Stomach (tissue), 19 donors: ENCODE data around the gene GABBR2. TPM values are rescaled to one million over a fixed set of nuclear protein-coding genes. Genes with fewer than 3 reads are reported as not detected.

Experiments
- DNase-seq, 2 donors: peaks; one replicate each; pipeline versions ENCODE4 v3.0.0 to v3.0.0-alpha.2; 2013 to 2019
- H3K27ac ChIP-seq, 5 donors: fragments of 200-600 bp in 4 of 5; sonication (generic) in 4 of 5; one replicate each; pipeline ENCODE4 v1.5.1; 2013 to 2019; ENCODE audit warnings: mild to moderate bottlenecking in 1 of 5, moderate library complexity in 1 of 5
- H3K27me3 ChIP-seq, 3 donors: fragments of 200-600 bp; sonication (generic); one replicate each; pipeline ENCODE4 v1.5.1; 2017 to 2019; ENCODE audit warnings: mixed run types in 1 of 3
- H3K36me3 ChIP-seq, 4 donors: fragments of 200-600 bp; sonication (generic); 1 replicate in 3 of 4; 2 replicates in 1 of 4; pipeline ENCODE4 v1.5.1; 2016 to 2019
- H3K4me1 ChIP-seq, 4 donors: fragments of 200-600 bp; sonication (generic); one replicate each; pipeline ENCODE4 v1.5.1; 2016 to 2019
- H3K4me3 ChIP-seq, 4 donors: fragments of 200-600 bp; sonication (generic) in 3 of 4; one replicate each; pipeline ENCODE4 v1.5.1; 2016 to 2019; ENCODE audit warnings: mild to moderate bottlenecking in 1 of 4
- H3K9me3 ChIP-seq, 4 donors: fragments of 200-600 bp; sonication (generic); one replicate each; pipeline ENCODE4 v1.5.1; 2016 to 2019
- CTCF ChIP-seq, 7 experiments: fragments of 450-650 bp in 4 of 7; fragments of 200-600 bp in 3 of 7; sonication (generic) in 3 of 7; IDR thresholded peaks; one replicate each; pipeline ENCODE4 v1.5.1; 2016 to 2019; ENCODE audit warnings: antibody characterized with exemption in 7 of 7, control low read depth in 2 of 7, mild to moderate bottlenecking in 1 of 7
- EP300 ChIP-seq: sonication (generic); formaldehyde crosslinking; IDR thresholded peaks from one replicate; pipeline ENCODE4 v1.6.1; 2017; ENCODE audit warnings: antibody characterized with exemption
- POLR2A ChIP-seq, 4 donors: fragments of 450-650 bp; IDR thresholded peaks; one replicate each; pipeline ENCODE4 v1.6.1; 2016; ENCODE audit warnings: antibody characterized with exemption in 4 of 4, control low read depth in 2 of 4, mild to moderate bottlenecking in 1 of 4, moderate library complexity in 1 of 4
- POLR2AphosphoS5 ChIP-seq, 3 donors: sonication (generic); formaldehyde crosslinking; IDR thresholded peaks; one replicate each; pipeline ENCODE4 v1.6.1; 2016; ENCODE audit warnings: antibody characterized with exemption in 3 of 3
- WGBS, 5 donors: extraction: QIAGEN DNeasy Blood & Tissue Kit in 3 of 5; methylation state at CpG; one replicate each; pipeline versions ENCODE4 v1.1.5 to v1.1.7; 2013 to 2018; 5-methylcytosine and 5-hydroxymethylcytosine counted together
- intact Hi-C: fragments of 100-400 bp; cut with DNase I; formaldehyde crosslinking; loops from one replicate; pipeline ENCODE4 v1.15.1; 2023; ENCODE audit warnings: low total_unique reads
- long read RNA-seq, 10 donors: transcript quantifications; one replicate each; lab custom pipeline, GENCODE V29; 2026
- polyA plus RNA-seq, 3 donors: library from polyadenylated mRNA; stranded (reverse); fragments of 200-250 nt; gene quantifications; one replicate each; pipeline ENCODE4 v1.2.3, GENCODE V29; 2013
- total RNA-seq, 5 donors: library from RNA; depleted of rRNA; stranded (reverse); fragments of >200 nt; gene quantifications; one replicate each; pipeline versions ENCODE4 v1.1.0 to v1.2.3, GENCODE V29; 2014 to 2016
- donor health status: healthy with polysubstance abuse.
- donor health status: Bipolar disorder and iron deficiency.
- donor health status: healthy.

The GABBR2 gene
- total RNA-seq: under 1 TPM in 1 of 5 donors, not detected in 4; 0.55 TPM
- polyA plus RNA-seq: under 1 TPM in 2 of 3 donors, not detected in 1; 0.06 to 0.08 TPM
- long read RNA-seq, donor 1: 0 reads
- long read RNA-seq, donor 2: 0 reads
- long read RNA-seq, donor 3: 0 reads
- long read RNA-seq, donor 4: 0 reads
- long read RNA-seq, donor 5: 0 reads
- long read RNA-seq, donor 6, full-length matches to known transcripts: 1 of 1 reads
- long read RNA-seq, donor 6, partial matches to known transcripts: 0 of 1 reads
- long read RNA-seq, donor 6, other reads (novel, unspliced or antisense): 0 of 1 reads
- long read RNA-seq, donor 7: 0 reads
- long read RNA-seq, donor 8: 0 reads
- long read RNA-seq, donor 9: 0 reads
- long read RNA-seq, donor 10: 0 reads

DNA sequence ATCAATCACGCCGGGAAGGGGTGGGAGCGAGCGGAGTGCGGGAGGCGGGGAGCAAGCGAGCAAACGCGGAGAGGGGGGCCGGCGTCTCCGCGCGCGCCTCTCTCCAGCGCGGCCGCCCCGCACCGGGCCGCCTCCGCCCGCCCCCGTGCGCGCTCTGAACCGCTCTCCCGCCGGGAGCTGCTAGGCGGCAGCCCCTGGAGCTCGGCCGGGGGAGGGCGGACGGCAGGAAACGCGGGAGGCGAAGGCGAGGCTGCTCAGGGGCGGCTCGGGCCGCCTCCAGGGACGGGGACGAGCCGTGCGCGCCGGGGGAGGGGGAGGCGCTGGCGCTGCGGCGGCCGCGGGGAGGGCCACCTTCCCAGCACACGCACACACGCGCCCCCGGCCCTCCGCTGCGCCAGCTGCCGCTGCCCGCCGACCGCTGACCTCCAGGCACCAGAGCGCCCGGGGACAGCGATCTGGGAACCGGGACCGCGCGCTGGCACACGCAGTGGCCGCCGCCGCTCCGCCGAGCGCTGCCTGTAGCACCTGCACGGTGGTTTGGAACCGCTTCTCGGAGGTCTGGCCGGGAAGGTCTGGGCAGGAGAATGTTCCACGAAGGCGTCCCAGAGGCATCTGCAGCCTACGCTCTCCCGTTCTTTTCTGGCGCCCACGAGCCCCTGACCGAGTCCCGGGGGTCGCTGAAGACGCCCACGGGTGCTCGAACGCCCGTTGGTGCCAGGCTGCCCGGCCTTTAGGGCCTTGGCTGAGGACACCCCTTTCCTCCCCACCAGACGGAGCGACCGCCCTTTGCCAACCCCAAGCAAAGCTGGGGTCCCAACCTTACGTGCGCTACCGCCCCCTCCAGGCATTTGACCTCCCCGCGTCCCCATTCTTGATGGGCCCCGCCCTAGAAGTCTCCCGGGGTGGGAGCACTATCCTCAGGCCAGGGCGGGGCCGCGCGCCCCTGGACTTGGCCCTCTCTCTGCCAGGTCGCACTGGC is at the start of gene GABBR2:
GABBR2 (minus strand) TSS at position 3 of the 979 bp plus-strand sequence. CDS start 198 bp downstream, outside the sequence.
- DNase-seq: peak in 1 of 2 donors; percentile 40
- Histone ChIP-seq H3K27me3 (peaks cover 26 to 90% (median 62%) of the 10 kb centered on the region in 3 donors), H3K4me1 (peaks cover 17 to 30% (median 24%) of the 10 kb centered on the region in 4 donors), H3K4me3 (peak within 1 kb of the TSS; percentile 39 to 52 (median 43)), H3K27ac (no peak within 1 kb of the TSS), H3K36me3 (no peaks in the 10 kb centered on the region), H3K9me3 (no peaks in the 10 kb centered on the region)
- intact Hi-C loops: no loop called here
- WGBS, 5 donors: 3 to 5% (median 3%) methylated on average over 40 to 111 of the region's 111 CpGs
- TF ChIP-seq EP300: no peak
- TF ChIP-seq POLR2AphosphoS5 (IDR thresholded peaks at IDR 0.05): no peak
- TF ChIP-seq POLR2A (IDR thresholded peaks at IDR 0.05): no peak
- TF ChIP-seq CTCF (IDR thresholded peaks at IDR 0.05): no peak

DNA sequence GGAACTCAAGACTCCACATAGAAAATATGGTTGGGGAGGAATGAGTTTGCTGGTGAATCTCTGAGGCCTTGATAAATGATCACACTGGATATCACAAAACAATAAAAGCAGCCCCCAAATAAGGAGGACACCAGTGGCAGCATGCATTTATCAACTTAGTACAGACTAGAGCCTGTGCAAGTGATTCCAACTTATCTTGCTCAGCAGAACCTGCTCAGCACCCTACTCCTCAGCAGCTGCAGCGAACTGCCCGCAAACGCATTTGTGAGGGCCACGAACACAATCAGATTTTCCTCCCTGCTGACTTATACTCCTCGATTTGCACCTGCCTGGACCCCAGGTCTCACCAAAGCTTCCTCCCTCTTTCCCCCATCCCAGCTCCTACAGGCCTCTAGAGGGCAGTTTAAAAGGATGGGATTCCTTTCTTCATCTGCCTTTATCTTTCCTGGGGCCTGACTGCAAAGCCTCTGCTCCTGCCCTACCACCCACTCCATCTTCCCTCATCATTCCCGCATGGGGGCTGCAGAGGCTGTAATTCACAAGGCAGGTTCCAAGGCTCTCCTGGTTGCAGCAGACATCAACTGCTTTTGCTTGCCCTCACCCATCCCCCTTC is 46.4 kb upstream of the GABBR2 start:
- no peak overlapping the region for H3K4me3 ChIP-seq
- peaks cover 0 to 8% (median 0%) of the 10 kb centered on the region in 4 donors for H3K9me3 ChIP-seq
- TF ChIP-seq POLR2A (IDR thresholded peaks at IDR 0.05): no peak
- TF ChIP-seq CTCF (IDR thresholded peaks at IDR 0.05): no peak
- TF ChIP-seq EP300: no peak
- no peak for TF ChIP-seq POLR2AphosphoS5 (IDR thresholded peaks at IDR 0.05)
- peaks cover 27 to 97% (median 91%) of the 10 kb centered on the region in 4 donors for H3K36me3 ChIP-seq
- no peaks in the 10 kb centered on the region for H3K4me1 ChIP-seq
- 90 to 95% (median 92%) methylated on average over 6 of the region's 6 CpGs for WGBS, 5 donors
- no peak overlapping the region for H3K27ac ChIP-seq
- H3K27me3 ChIP-seq: no peaks in the 10 kb centered on the region
- intact Hi-C loops: no loop called here
- no peak for DNase-seq

GRCh38 chr9:98751210-98751609 is 42.5 kb upstream of the GABBR2 start:
- Histone ChIP-seq H3K36me3 (peaks cover 32 to 100% (median 93%) of the 10 kb centered on the region in 4 donors), H3K4me3 (no peak overlapping the region), H3K9me3 (no peaks in the 10 kb centered on the region), H3K4me1 (no peaks in the 10 kb centered on the region), H3K27me3 (no peaks in the 10 kb centered on the region), H3K27ac (no peak overlapping the region)
- intact Hi-C loops: no loop called here
- WGBS, 5 donors: 80 to 93% (median 88%) methylated on average over 2 of the region's 2 CpGs
- DNase-seq: no peak
- no peak for TF ChIP-seq EP300
- TF ChIP-seq POLR2A (IDR thresholded peaks at IDR 0.05): no peak
- no peak for TF ChIP-seq CTCF (IDR thresholded peaks at IDR 0.05)
- TF ChIP-seq POLR2AphosphoS5 (IDR thresholded peaks at IDR 0.05): no peak
